ENCODE results near the gene HMGXB3. TPM values are rescaled to one million over a fixed set of nuclear protein-coding genes. Genes with fewer than 3 reads are reported as not detected.

The HMGXB3 gene
- total and polyA plus RNA-seq, 2 of the 13 experiments (the other 11 are each of a cell fraction or from before 2014, with no cell fraction given), result 18.8 to 23.8 TPM

DNA sequence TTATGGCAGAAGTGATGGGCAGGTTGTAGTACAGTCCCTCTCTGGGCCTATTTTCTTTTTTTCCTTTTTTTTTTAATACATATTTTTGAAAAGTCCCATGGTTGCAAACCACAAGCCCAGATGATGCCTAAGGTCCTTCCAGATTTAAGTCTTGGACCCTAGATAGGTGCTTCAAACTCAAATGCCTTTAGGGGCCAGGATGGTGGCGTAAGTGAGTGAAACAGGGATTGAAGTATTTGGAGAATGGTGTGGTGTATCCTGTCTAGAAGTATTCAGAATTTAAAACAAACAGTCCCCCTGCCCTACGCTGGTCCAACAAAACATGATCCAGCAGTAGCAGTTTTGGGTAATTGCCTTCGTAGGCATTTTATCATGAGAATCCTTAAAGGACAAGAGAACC, 2.3 kb upstream of the HMGXB3 start (continued):
- TF ChIP-seq, protein P1, sequence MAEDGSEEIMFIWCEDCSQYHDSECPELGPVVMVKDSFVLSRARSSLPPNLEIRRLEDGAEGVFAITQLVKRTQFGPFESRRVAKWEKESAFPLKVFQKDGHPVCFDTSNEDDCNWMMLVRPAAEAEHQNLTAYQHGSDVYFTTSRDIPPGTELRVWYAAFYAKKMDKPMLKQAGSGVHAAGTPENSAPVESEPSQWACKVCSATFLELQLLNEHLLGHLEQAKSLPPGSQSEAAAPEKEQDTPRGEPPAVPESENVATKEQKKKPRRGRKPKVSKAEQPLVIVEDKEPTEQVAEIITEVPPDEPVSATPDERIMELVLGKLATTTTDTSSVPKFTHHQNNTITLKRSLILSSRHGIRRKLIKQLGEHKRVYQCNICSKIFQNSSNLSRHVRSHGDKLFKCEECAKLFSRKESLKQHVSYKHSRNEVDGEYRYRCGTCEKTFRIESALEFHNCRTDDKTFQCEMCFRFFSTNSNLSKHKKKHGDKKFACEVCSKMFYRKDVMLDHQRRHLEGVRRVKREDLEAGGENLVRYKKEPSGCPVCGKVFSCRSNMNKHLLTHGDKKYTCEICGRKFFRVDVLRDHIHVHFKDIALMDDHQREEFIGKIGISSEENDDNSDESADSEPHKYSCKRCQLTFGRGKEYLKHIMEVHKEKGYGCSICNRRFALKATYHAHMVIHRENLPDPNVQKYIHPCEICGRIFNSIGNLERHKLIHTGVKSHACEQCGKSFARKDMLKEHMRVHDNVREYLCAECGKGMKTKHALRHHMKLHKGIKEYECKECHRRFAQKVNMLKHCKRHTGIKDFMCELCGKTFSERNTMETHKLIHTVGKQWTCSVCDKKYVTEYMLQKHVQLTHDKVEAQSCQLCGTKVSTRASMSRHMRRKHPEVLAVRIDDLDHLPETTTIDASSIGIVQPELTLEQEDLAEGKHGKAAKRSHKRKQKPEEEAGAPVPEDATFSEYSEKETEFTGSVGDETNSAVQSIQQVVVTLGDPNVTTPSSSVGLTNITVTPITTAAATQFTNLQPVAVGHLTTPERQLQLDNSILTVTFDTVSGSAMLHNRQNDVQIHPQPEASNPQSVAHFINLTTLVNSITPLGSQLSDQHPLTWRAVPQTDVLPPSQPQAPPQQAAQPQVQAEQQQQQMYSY (CRISPR knock-in tag; IDR thresholded peaks at IDR 0.05), result no peak
- no peak for TF ChIP-seq BRCA1 (CRISPR knock-in tag; IDR thresholded peaks at IDR 0.05)
- TF ChIP-seq ZNF256 (CRISPR knock-in tag; conservative IDR thresholded peaks at IDR 0.05), result no peak
- no peak for TF ChIP-seq POLR2AphosphoS5 (IDR thresholded peaks at IDR 0.05; ENCODE audit: low read depth, low read length)
- no peak for TF ChIP-seq CENPT (CRISPR knock-in tag; IDR thresholded peaks at IDR 0.05; ENCODE audit: low read depth)
- TF ChIP-seq, protein P2, sequence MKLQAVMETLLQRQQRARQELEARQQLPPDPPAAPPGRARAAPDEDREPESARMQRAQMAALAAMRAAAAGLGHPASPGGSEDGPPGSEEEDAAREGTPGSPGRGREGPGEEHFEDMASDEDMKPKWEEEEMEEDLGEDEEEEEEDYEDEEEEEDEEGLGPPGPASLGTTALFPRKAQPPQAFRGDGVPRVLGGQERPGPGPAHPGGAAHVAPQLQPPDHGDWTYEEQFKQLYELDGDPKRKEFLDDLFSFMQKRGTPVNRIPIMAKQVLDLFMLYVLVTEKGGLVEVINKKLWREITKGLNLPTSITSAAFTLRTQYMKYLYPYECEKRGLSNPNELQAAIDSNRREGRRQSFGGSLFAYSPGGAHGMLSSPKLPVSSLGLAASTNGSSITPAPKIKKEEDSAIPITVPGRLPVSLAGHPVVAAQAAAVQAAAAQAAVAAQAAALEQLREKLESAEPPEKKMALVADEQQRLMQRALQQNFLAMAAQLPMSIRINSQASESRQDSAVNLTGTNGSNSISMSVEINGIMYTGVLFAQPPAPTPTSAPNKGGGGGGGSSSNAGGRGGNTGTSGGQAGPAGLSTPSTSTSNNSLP (IDR thresholded peaks at IDR 0.05; ENCODE audit: low read depth, low read length), result no peak
- no peak for TF ChIP-seq NR2F2 (IDR thresholded peaks at IDR 0.05; ENCODE audit: borderline replicate concordance, low read depth)
- TF ChIP-seq ZNF430 (CRISPR knock-in tag; IDR thresholded peaks at IDR 0.05), result no peak
- no peak for TF ChIP-seq ZNF274 (CRISPR knock-in tag; IDR thresholded peaks at IDR 0.05)
